ENCODE data around the gene PEX6.
A peak's percentile ranks its signal among the peaks of the same experiment; 100 is the strongest.
"Not testable (repeated sequence)": the region's sequence is repeated elsewhere in the genome, so short reads cannot be mapped to it uniquely, and the experiment has no call there.

Gene PEX6

GRCh38 chr6:42959917-42960242, 19.1 kb downstream of the PEX6 start:
- Histone ChIP-seq H3K4me3 (ENCODE audit: low read depth, low read length) (peak overlapping the region; percentile 65), H3K27ac (no peak overlapping the region), H3K36me3 (peaks cover 18% of the 10 kb centered on the region), H3K27me3 (ENCODE audit: insufficient read depth, low read depth, severe bottlenecking) (no peaks in the 10 kb centered on the region), H3K9me3 (ENCODE audit: severe bottlenecking) (no peaks in the 10 kb centered on the region)
- DNase-seq: no peak
- TF ChIP-seq, protein P1, sequence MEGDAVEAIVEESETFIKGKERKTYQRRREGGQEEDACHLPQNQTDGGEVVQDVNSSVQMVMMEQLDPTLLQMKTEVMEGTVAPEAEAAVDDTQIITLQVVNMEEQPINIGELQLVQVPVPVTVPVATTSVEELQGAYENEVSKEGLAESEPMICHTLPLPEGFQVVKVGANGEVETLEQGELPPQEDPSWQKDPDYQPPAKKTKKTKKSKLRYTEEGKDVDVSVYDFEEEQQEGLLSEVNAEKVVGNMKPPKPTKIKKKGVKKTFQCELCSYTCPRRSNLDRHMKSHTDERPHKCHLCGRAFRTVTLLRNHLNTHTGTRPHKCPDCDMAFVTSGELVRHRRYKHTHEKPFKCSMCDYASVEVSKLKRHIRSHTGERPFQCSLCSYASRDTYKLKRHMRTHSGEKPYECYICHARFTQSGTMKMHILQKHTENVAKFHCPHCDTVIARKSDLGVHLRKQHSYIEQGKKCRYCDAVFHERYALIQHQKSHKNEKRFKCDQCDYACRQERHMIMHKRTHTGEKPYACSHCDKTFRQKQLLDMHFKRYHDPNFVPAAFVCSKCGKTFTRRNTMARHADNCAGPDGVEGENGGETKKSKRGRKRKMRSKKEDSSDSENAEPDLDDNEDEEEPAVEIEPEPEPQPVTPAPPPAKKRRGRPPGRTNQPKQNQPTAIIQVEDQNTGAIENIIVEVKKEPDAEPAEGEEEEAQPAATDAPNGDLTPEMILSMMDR (IDR thresholded peaks at IDR 0.05; ENCODE audit: low read depth, low read length): no peak

GRCh38 chr6:42958125-42958524, 20.9 kb downstream of the PEX6 start:
- Histone ChIP-seq H3K9me3 (ENCODE audit: severe bottlenecking) (no peaks in the 10 kb centered on the region), H3K27me3 (ENCODE audit: insufficient read depth, low read depth, severe bottlenecking) (no peaks in the 10 kb centered on the region), H3K36me3 (peaks cover 10% of the 10 kb centered on the region), H3K27ac (no peak overlapping the region), H3K4me3 (ENCODE audit: low read depth, low read length) (no peak overlapping the region)
- DNase-seq: no peak
- TF ChIP-seq, protein P1 (IDR thresholded peaks at IDR 0.05; ENCODE audit: low read depth, low read length): no peak

DNA sequence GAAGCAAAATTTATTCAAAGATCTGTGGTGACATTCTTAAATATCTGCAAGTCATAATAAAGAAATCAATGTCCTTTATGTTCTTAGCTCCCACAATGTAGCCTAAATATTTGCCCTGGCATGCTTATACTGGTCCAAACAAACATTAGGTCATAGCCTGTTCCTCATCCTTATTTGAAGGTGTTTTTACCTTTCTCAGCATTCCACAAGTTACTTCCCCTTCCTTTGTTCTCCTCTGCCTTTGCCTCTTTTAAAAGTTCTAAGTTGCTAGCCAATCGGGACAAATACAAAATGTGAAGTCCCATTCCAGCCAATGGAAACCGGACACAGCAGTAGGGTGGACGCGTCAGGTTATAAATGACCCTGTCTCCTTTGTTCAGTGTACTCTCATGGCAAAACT, 24.6 kb downstream of the PEX6 start:
- DNase-seq; H3K36me3 ChIP-seq; H3K9me3 ChIP-seq (ENCODE audit: severe bottlenecking); H3K4me3 ChIP-seq (ENCODE audit: low read depth, low read length); H3K27ac ChIP-seq; H3K27me3 ChIP-seq (ENCODE audit: insufficient read depth, low read depth, severe bottlenecking): not testable (repeated sequence)

DNA sequence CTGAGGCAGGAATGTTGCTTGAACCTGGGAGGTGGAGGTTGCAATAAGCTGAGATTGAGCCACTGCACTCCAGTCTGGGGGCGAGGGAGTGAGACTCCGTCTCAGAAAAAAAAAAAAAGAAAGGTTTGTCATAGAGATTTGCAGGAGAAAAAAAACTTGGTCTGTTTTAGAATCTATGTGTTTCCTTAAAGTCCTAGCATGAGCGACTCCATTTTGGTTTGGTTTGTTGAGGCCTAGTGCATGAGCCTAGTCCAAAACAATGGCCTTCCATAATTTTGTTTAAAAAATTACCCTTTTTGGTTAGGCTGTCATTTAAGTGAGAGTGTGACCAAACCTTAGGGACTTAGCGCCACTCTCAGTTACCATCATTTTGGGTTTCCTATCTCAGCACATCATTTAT, 26.6 kb downstream of the PEX6 start:
- Histone ChIP-seq H3K27ac (peak overlapping the region; percentile 63), H3K4me3 (ENCODE audit: low read depth, low read length) (no peak overlapping the region), H3K36me3 (no peaks in the 10 kb centered on the region), H3K27me3 (ENCODE audit: insufficient read depth, low read depth, severe bottlenecking) (no peaks in the 10 kb centered on the region), H3K9me3 (ENCODE audit: severe bottlenecking) (no peaks in the 10 kb centered on the region)
- TF ChIP-seq, protein P1 (IDR thresholded peaks at IDR 0.05; ENCODE audit: low read depth, low read length): no peak
- no peak for DNase-seq

DNA sequence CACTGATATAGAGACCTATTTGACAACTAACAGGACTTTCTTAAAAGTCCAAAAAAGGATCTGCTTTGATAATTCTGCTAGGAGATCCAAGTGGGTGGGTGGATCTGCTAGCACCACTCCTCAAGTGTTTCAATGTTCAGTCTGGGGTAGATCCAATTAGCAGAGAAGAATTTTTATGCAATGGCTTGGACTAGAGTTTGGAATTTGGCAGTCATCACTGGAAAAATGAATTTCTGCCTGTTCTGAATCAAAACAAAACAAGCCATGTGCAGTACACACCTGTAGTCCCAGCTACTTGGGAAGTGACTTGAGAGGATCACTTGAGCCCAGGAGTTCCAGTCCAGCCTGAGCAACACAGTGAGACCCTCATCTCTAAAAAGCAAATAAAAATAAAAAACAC, 31.0 kb downstream of the PEX6 start:
- no peaks in the 10 kb centered on the region for H3K27me3 ChIP-seq (ENCODE audit: insufficient read depth, low read depth, severe bottlenecking)
- no peak overlapping the region for H3K4me3 ChIP-seq (ENCODE audit: low read depth, low read length)
- H3K36me3 ChIP-seq: peaks cover 10% of the 10 kb centered on the region
- TF ChIP-seq, protein P1 (IDR thresholded peaks at IDR 0.05; ENCODE audit: low read depth, low read length): no peak
- no peak overlapping the region for H3K27ac ChIP-seq
- DNase-seq: no peak
- no peaks in the 10 kb centered on the region for H3K9me3 ChIP-seq (ENCODE audit: severe bottlenecking)

DNA sequence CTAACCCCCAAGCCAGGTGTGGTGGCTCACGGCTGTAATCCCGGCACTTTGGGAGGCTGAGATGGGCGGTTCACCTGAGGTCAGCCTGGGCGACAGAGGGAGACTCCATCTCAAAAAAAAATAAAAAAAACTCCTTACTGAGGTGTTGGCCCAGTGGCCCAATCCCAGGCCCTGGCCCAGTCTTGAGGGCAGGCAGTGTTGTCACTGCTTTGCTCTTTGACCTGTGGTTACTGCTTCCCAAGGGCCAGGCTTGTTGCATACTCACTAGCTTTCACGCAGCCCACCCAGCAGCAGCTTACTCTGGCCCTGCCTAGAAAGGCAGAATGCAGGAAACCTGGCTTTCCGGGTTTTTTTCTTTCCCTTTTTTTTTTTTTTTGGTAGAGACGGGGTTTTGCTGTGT, 36.5 kb downstream of the PEX6 start:
- TF ChIP-seq, protein P1 (IDR thresholded peaks at IDR 0.05; ENCODE audit: low read depth, low read length): no peak
- peaks cover 49% of the 10 kb centered on the region for H3K36me3 ChIP-seq
- H3K27ac ChIP-seq: no peak overlapping the region

DNA sequence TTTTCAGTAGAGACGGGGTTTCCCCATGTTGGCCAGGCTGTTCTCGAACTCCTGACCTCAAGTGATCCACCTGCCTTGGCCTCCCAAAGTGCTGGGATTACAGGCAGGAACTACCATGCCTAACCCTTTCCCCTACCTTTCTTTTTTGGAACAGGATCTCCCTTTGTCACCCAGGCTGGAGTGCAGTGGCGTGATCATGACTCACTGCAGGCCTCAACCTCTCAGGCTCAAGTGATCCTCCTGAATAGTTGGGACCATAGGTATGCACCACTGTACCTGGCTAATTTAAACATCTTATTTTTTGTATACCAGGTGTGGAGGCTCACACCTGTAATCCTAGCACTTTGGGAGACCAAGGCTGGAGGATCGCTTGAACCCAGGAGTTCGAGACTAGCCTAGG, 37.6 kb downstream of the PEX6 start:
- not testable (repeated sequence) for H3K27ac ChIP-seq; DNase-seq; H3K4me3 ChIP-seq (ENCODE audit: low read depth, low read length); H3K9me3 ChIP-seq (ENCODE audit: severe bottlenecking); H3K27me3 ChIP-seq (ENCODE audit: insufficient read depth, low read depth, severe bottlenecking)
- H3K36me3 ChIP-seq: peaks cover 59% of the 10 kb centered on the region

More for the DNA sequence above, 36.5 kb downstream of the PEX6 start:
- no peak for DNase-seq
- H3K27me3 ChIP-seq (ENCODE audit: insufficient read depth, low read depth, severe bottlenecking): no peaks in the 10 kb centered on the region
- no peaks in the 10 kb centered on the region for H3K9me3 ChIP-seq (ENCODE audit: severe bottlenecking)
- H3K4me3 ChIP-seq (ENCODE audit: low read depth, low read length): no peak overlapping the region
